ENCODE data around the gene SPTLC2. TPM values are rescaled to one million over a fixed set of nuclear protein-coding genes. Genes with fewer than 3 reads are reported as not detected.
A peak's percentile ranks its signal among the peaks of the same experiment; 100 is the strongest.

The SPTLC2 gene
- total and polyA plus RNA-seq, 4 donors: 8.1 to 48.6 (median 27.6) TPM

GRCh38 chr14:77574446-77575115 is 41.9 kb downstream of the SPTLC2 start:
- Histone ChIP-seq H3K27me3 (ENCODE audit: control insufficient read depth in 3 of 3, insufficient read depth in 3 of 3, low read length in 2 of 3) (no peaks in the 10 kb centered on the region), H3K4me1 (ENCODE audit: control insufficient read depth in 5 of 5, insufficient read depth in 5 of 5, low read length in 5 of 5) (peaks cover 0 to 4% (median 0%) of the 10 kb centered on the region in 5 donors), H3K4me3 (no peak overlapping the region), H3K27ac (ENCODE audit: low read depth in 1 of 2, low read length in 1 of 2) (no peak overlapping the region), H3K36me3 (ENCODE audit: control insufficient read depth in 4 of 4, insufficient read depth in 4 of 4, low read length in 4 of 4) (peaks cover 0 to 8% (median 0%) of the 10 kb centered on the region in 4 donors), H3K9ac (ENCODE audit: insufficient read depth in 1 of 2, low read length in 2 of 2) (no peak overlapping the region), H3K9me3 (ENCODE audit: control insufficient read depth in 4 of 4, insufficient read depth in 3 of 4, low read length in 3 of 4) (no peaks in the 10 kb centered on the region)
- DNase-seq: no peak
- TF ChIP-seq, protein P1, sequence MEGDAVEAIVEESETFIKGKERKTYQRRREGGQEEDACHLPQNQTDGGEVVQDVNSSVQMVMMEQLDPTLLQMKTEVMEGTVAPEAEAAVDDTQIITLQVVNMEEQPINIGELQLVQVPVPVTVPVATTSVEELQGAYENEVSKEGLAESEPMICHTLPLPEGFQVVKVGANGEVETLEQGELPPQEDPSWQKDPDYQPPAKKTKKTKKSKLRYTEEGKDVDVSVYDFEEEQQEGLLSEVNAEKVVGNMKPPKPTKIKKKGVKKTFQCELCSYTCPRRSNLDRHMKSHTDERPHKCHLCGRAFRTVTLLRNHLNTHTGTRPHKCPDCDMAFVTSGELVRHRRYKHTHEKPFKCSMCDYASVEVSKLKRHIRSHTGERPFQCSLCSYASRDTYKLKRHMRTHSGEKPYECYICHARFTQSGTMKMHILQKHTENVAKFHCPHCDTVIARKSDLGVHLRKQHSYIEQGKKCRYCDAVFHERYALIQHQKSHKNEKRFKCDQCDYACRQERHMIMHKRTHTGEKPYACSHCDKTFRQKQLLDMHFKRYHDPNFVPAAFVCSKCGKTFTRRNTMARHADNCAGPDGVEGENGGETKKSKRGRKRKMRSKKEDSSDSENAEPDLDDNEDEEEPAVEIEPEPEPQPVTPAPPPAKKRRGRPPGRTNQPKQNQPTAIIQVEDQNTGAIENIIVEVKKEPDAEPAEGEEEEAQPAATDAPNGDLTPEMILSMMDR (IDR thresholded peaks at IDR 0.05; ENCODE audit: control extremely low read depth, extremely low read depth): no peak
- ATAC-seq (ENCODE audit: insufficient read depth, low FRiP score): no peak
- WGBS, 2 donors: 61 to 80% methylated on average over 4 of the region's 4 CpGs

GRCh38 chr14:77573964-77574363 is 42.5 kb downstream of the SPTLC2 start:
- 96 to 97% methylated on average over 3 of the region's 3 CpGs for WGBS, 2 donors
- peaks cover 0 to under 1% (median 0%) of the 10 kb centered on the region in 5 donors for H3K4me1 ChIP-seq (ENCODE audit: control insufficient read depth in 5 of 5, insufficient read depth in 5 of 5, low read length in 5 of 5)
- DNase-seq (no peak), ATAC-seq (ENCODE audit: insufficient read depth, low FRiP score) (no peak)
- no peaks in the 10 kb centered on the region for H3K9me3 ChIP-seq (ENCODE audit: control insufficient read depth in 4 of 4, insufficient read depth in 3 of 4, low read length in 3 of 4)
- no peak overlapping the region for H3K4me3 ChIP-seq
- TF ChIP-seq, protein P1 (IDR thresholded peaks at IDR 0.05; ENCODE audit: control extremely low read depth, extremely low read depth): no peak
- H3K9ac ChIP-seq (ENCODE audit: insufficient read depth in 1 of 2, low read length in 2 of 2): no peak overlapping the region
- H3K36me3 ChIP-seq (ENCODE audit: control insufficient read depth in 4 of 4, insufficient read depth in 4 of 4, low read length in 4 of 4): peaks cover 0 to 8% (median 0%) of the 10 kb centered on the region in 4 donors
- no peaks in the 10 kb centered on the region for H3K27me3 ChIP-seq (ENCODE audit: control insufficient read depth in 3 of 3, insufficient read depth in 3 of 3, low read length in 2 of 3)
- no peak overlapping the region for H3K27ac ChIP-seq (ENCODE audit: low read depth in 1 of 2, low read length in 1 of 2)

- Histone ChIP-seq H3K27me3 (ENCODE audit: control insufficient read depth in 3 of 3, insufficient read depth in 3 of 3, low read length in 2 of 3) (no peaks in the 10 kb centered on the region), H3K27ac (ENCODE audit: low read depth in 1 of 2, low read length in 1 of 2) (no peak overlapping the region), H3K4me3 (no peak overlapping the region), H3K9me3 (ENCODE audit: control insufficient read depth in 4 of 4, insufficient read depth in 3 of 4, low read length in 3 of 4) (no peaks in the 10 kb centered on the region), H3K4me1 (ENCODE audit: control insufficient read depth in 5 of 5, insufficient read depth in 5 of 5, low read length in 5 of 5) (no peaks in the 10 kb centered on the region), H3K9ac (ENCODE audit: insufficient read depth in 1 of 2, low read length in 2 of 2) (no peak overlapping the region), H3K36me3 (ENCODE audit: control insufficient read depth in 4 of 4, insufficient read depth in 4 of 4, low read length in 4 of 4) (peaks cover 0 to 5% (median 4%) of the 10 kb centered on the region in 4 donors)
- TF ChIP-seq, protein P1 (IDR thresholded peaks at IDR 0.05; ENCODE audit: control extremely low read depth, extremely low read depth): no peak
- 70 to 71% methylated on average over 6 of the region's 6 CpGs for WGBS, 2 donors
- DNase-seq (peak in 1 of 3 donors; percentile 11), ATAC-seq (ENCODE audit: insufficient read depth, low FRiP score) (no peak)
Observed at GRCh38 chr14:77570706-77571268, 45.6 kb downstream of the SPTLC2 start.

Measured in lung (tissue), 12 donors.